Mammary epithelial cell (primary cell): ENCODE data around the gene PROX2.

ENCODE experiments used
- EZH2 ChIP-seq: IDR thresholded peaks from 2 replicates; pipeline ENCODE4 v1.6.1; 2012; ENCODE audit warnings: low read length, inconsistent platforms, borderline replicate concordance
- TF ChIP-seq, protein P1 (sequence below), 2 donors: IDR thresholded peaks in 1 of 2; conservative IDR thresholded peaks in 1 of 2; 2 replicates each; pipeline ENCODE4 v1.5.1; 2011 to 2012; ENCODE audit warnings: inconsistent platforms in 2 of 2, low read length in 2 of 2, mild to moderate bottlenecking in 2 of 2, control low read depth in 1 of 2, low read depth in 1 of 2; ENCODE audit not compliant: insufficient read depth in 1 of 2; ENCODE audit errors: extremely low read depth in 1 of 2

DNA sequence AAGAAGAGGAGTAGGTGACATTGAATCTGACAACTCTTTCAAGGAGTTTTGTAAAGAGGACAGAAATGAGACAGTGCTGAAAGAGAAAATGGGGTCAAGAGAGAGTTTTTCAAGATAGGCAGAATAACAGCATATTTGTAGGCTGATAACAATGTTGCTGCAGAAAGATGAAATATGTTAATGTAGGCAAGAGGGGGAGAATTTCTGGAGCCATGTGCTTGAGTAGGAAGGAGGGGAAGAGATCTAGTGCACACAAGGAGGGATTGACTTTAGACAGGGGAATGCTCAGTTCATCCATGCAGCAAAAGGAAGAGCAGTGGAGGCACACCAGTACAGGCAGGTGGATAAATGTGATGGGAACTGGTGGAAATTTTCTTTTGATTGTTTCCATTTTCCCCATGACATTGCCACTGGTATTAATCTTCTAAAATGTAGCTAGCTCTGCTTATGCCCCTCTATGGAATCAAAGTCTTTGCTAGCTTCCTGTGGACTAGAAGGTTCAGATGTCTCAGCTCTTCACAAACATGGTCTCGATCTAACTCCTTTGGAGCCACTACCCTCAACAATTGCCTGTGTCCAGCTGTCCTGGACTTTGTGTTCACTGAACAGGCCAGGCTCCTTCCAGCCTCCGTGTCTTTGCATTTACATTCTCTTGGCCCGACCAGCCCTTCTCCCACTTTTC is 9.1 kb downstream of the PROX2 start:
- TF ChIP-seq, protein P1, sequence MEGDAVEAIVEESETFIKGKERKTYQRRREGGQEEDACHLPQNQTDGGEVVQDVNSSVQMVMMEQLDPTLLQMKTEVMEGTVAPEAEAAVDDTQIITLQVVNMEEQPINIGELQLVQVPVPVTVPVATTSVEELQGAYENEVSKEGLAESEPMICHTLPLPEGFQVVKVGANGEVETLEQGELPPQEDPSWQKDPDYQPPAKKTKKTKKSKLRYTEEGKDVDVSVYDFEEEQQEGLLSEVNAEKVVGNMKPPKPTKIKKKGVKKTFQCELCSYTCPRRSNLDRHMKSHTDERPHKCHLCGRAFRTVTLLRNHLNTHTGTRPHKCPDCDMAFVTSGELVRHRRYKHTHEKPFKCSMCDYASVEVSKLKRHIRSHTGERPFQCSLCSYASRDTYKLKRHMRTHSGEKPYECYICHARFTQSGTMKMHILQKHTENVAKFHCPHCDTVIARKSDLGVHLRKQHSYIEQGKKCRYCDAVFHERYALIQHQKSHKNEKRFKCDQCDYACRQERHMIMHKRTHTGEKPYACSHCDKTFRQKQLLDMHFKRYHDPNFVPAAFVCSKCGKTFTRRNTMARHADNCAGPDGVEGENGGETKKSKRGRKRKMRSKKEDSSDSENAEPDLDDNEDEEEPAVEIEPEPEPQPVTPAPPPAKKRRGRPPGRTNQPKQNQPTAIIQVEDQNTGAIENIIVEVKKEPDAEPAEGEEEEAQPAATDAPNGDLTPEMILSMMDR (conservative IDR thresholded peaks at IDR 0.05 in 1 of 2, IDR thresholded peaks at IDR 0.05 in 1 of 2; ENCODE audit: extremely low read depth in 1 of 2, insufficient read depth in 1 of 2, low read depth in 1 of 2, low read length in 2 of 2): no peak
- no peak for TF ChIP-seq EZH2
